GM20000 (cell line): ENCODE data around the gene NEK2.

Experiments used
- DNase-seq: peaks from one replicate; pipeline ENCODE4 v3.0.0; 2012; ENCODE audit warnings: low spot score
- CTCF ChIP-seq: IDR thresholded peaks from 2 replicates; pipeline ENCODE4 v1.5.1; 2012; ENCODE audit warnings: mild to moderate bottlenecking, control low read depth; ENCODE audit errors: extremely low read depth, missing control alignments

The NEK2 gene

GRCh38 chr1:211634931-211635330, 40.5 kb downstream of the NEK2 start:
- TF ChIP-seq CTCF: no peak
- no peak for DNase-seq

- TF ChIP-seq CTCF: no peak
- DNase-seq: no peak
Observed at GRCh38 chr1:211634461-211634860, 41.0 kb downstream of the NEK2 start.

GRCh38 chr1:211633524-211633846, 41.9 kb downstream of the NEK2 start:
- no peak for TF ChIP-seq CTCF
- no peak for DNase-seq

GRCh38 chr1:211632808-211633523, 42.5 kb downstream of the NEK2 start:
- DNase-seq: no peak
- no peak for TF ChIP-seq CTCF

GRCh38 chr1:211632117-211632807, 43.2 kb downstream of the NEK2 start:
- no peak for DNase-seq
- no peak for TF ChIP-seq CTCF

GRCh38 chr1:211631168-211631567, 44.3 kb downstream of the NEK2 start:
- TF ChIP-seq CTCF: no peak
- DNase-seq: no peak

- DNase-seq: no peak
- no peak for TF ChIP-seq CTCF
Observed at GRCh38 chr1:211630236-211631081, 45.0 kb downstream of the NEK2 start.
